Activated naive CD4-positive, alpha-beta T cell treated with anti-CD3 and anti-CD28 coated beads for 36 hours (primary cell): Measurements from ENCODE around the gene ETS2. TPM values are rescaled to one million over a fixed set of nuclear protein-coding genes. Genes with fewer than 3 reads are reported as not detected.

Experiments used
- CTCF ChIA-PET: fragments of 350-600 bp; sonication (Branson Sonifier 250); formaldehyde crosslinking; loops from one replicate; lab custom pipeline; 2021; ENCODE audit warnings: antibody characterized with exemption; lab: Charles Lee
- DNase-seq: peaks from one replicate; pipeline ENCODE4 v3.0.0-alpha.2; 2020
- H3K27ac Mint-ChIP-seq: one replicate; pipeline ENCODE4 v1.8.0; 2021; ENCODE audit warnings: mild to moderate bottlenecking, mixed read lengths
- H3K27me3 Mint-ChIP-seq: one replicate; pipeline ENCODE4 v1.8.0; 2021; ENCODE audit warnings: low read depth, mixed read lengths
- H3K36me3 Mint-ChIP-seq: one replicate; pipeline ENCODE4 v1.8.0; 2021; ENCODE audit warnings: low read depth, mixed read lengths
- H3K4me1 Mint-ChIP-seq: one replicate; pipeline ENCODE4 v1.8.0; 2021; ENCODE audit warnings: low read depth, mixed read lengths
- H3K4me3 Mint-ChIP-seq: one replicate; pipeline ENCODE4 v1.8.0; 2021; ENCODE audit warnings: mild to moderate bottlenecking, moderate library complexity, mixed read lengths
- H3K9me3 Mint-ChIP-seq: one replicate; pipeline ENCODE4 v1.8.0; 2021; ENCODE audit warnings: mixed read lengths
- intact Hi-C: fragments of 100-400 bp; cut with micrococcal nuclease; formaldehyde crosslinking; loops from one replicate; pipeline ENCODE4 v1.15.1; 2023
- total RNA-seq, 2 experiments: library from RNA; stranded (reverse); gene quantifications; one replicate each; pipeline ENCODE4 v1.2.3, GENCODE V29; 2021

The ETS2 gene
- total RNA-seq, 2 experiments from 2014 or later: 22.4 to 25.6 TPM

GRCh38 chr21:38769191-38769780 is 36.4 kb upstream of the ETS2 start:
- intact Hi-C loops: loop anchor here (5.0 to 10.0 kb wide), 3 partner anchors 143 to 676 kb away; partner anchors contain the start of gene LCA5L
- Mint-ChIP-seq H3K4me1 (peaks cover 54% of the 10 kb centered on the region), H3K36me3 (peaks cover 5% of the 10 kb centered on the region), H3K27me3 (no peaks in the 10 kb centered on the region), H3K4me3 (peak overlapping the region; percentile 26), H3K27ac (peak overlapping the region; percentile 82), H3K9me3 (peaks cover 11% of the 10 kb centered on the region)
- peak; percentile 19 for DNase-seq
- CTCF ChIA-PET: interaction anchor here (0.7 to 2.0 kb wide), 5 partner anchors 11 to 103 kb away, joined by 3 to 9 read pairs (median 4); partner anchors contain the start of gene ETS2

GRCh38 chr21:38770660-38771059 is 35.1 kb upstream of the ETS2 start:
- Mint-ChIP-seq H3K36me3 (peaks cover 3% of the 10 kb centered on the region), H3K4me3 (no peak overlapping the region), H3K27ac (no peak overlapping the region), H3K9me3 (peaks cover 9% of the 10 kb centered on the region), H3K27me3 (no peaks in the 10 kb centered on the region), H3K4me1 (peaks cover 51% of the 10 kb centered on the region)
- CTCF ChIA-PET: interaction anchor here (1.1 to 1.5 kb wide), 3 partner anchors 10 to 37 kb away, joined by 3 read pairs; partner anchors contain the start of gene ETS2
- intact Hi-C loops: no loop called here
- DNase-seq: no peak

GRCh38 chr21:38771536-38771935 is 34.2 kb upstream of the ETS2 start:
- H3K36me3 Mint-ChIP-seq: no peaks in the 10 kb centered on the region
- intact Hi-C loops: no loop called here
- no peaks in the 10 kb centered on the region for H3K27me3 Mint-ChIP-seq
- CTCF ChIA-PET: interaction anchor here (1.1 kb wide), 1 partner anchor 36 kb away, joined by 3 read pairs; no protein-coding TSS in a partner anchor
- H3K4me1 Mint-ChIP-seq: peaks cover 44% of the 10 kb centered on the region
- no peak for DNase-seq
- H3K9me3 Mint-ChIP-seq: no peaks in the 10 kb centered on the region
- no peak overlapping the region for H3K27ac Mint-ChIP-seq
- no peak overlapping the region for H3K4me3 Mint-ChIP-seq

- intact Hi-C loops: no loop called here
- Mint-ChIP-seq H3K27me3 (no peaks in the 10 kb centered on the region), H3K9me3 (peaks cover 1% of the 10 kb centered on the region), H3K4me1 (peaks cover 46% of the 10 kb centered on the region), H3K27ac (no peak overlapping the region), H3K36me3 (no peaks in the 10 kb centered on the region), H3K4me3 (no peak overlapping the region)
- no peak for DNase-seq
- CTCF ChIA-PET: interaction anchor here (0.8 to 1.1 kb wide), 2 partner anchors 13 to 35 kb away, joined by 3 to 4 read pairs; no protein-coding TSS in a partner anchor
These were observed 33.1 kb upstream of the ETS2 start for GRCh38 chr21:38772646-38773045.

DNA sequence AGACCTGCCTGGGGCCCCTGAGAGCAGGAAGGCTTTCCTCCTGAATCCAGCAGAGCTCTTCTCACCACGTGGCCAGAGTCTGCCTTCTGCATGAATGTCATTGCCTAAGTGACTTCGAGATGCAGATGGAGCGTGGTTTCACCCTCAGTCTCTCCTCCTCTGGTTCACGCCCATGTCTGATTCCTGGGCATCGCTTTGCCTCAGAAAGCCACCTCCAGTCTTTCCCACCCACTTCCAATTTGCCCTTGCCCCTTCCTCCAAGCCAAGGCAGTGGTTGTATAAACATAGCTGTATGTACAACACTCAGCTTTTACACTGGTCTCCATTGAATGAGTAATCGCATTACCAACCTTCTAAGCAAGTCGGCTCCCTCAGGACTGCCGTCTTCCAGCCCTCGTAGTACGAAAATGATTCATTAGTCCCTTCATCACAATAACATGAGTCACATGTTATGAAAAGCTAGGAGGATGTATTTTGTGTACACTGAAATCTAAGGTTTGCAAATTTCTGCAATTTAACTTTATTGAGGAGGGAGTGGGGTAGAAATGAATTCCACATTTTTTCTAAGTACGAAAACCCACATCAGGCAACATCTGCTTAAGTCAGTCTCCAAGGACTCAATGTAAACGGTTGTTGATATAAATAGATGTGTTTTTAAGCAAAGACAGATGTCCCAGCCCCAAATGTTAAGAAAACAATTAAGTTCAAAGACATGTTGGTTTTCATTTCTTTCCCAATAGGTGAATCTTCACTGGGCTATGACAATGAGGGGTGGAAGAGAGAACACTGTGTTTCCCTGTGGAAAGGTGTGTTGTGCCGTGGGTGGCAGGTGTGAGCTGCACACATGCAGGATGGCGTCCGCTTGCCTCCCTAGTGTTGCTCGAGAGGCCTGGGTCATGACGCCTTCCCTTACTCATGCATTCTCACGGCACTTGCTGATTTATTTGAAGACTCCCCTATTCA is 32.3 kb upstream of the ETS2 start:
- no peak overlapping the region for H3K27ac Mint-ChIP-seq
- CTCF ChIA-PET: interaction anchor here (0.7 to 1.1 kb wide), 3 partner anchors 12 to 34 kb away, joined by 3 to 4 read pairs (median 3); no protein-coding TSS in a partner anchor
- intact Hi-C loops: no loop called here
- H3K9me3 Mint-ChIP-seq: peaks cover 7% of the 10 kb centered on the region
- peaks cover 44% of the 10 kb centered on the region for H3K4me1 Mint-ChIP-seq
- DNase-seq: peak; percentile 39
- H3K36me3 Mint-ChIP-seq: peaks cover 1% of the 10 kb centered on the region
- no peak overlapping the region for H3K4me3 Mint-ChIP-seq
- H3K27me3 Mint-ChIP-seq: peaks cover under 1% of the 10 kb centered on the region

- no peak overlapping the region for H3K4me3 Mint-ChIP-seq
- peaks cover 38% of the 10 kb centered on the region for H3K4me1 Mint-ChIP-seq
These were observed 31.6 kb upstream of the ETS2 start for GRCh38 chr21:38774152-38774551.

GRCh38 chr21:38774586-38775285 is 31.0 kb upstream of the ETS2 start:
- Mint-ChIP-seq H3K27ac (no peak overlapping the region), H3K4me1 (peaks cover 34% of the 10 kb centered on the region)
- CTCF ChIA-PET: no interaction called here

More at GRCh38 chr21:38774152-38774551, 31.6 kb upstream of the ETS2 start:
- no peak for DNase-seq
- intact Hi-C loops: no loop called here
- peaks cover 5% of the 10 kb centered on the region for H3K36me3 Mint-ChIP-seq
- peaks cover 13% of the 10 kb centered on the region for H3K9me3 Mint-ChIP-seq
- CTCF ChIA-PET: no interaction called here
- H3K27ac Mint-ChIP-seq: no peak overlapping the region
- peaks cover 2% of the 10 kb centered on the region for H3K27me3 Mint-ChIP-seq

GRCh38 chr21:38775733-38776132 is 30.0 kb upstream of the ETS2 start:
- no peak overlapping the region for H3K27ac Mint-ChIP-seq
- peaks cover 5% of the 10 kb centered on the region for H3K36me3 Mint-ChIP-seq
- no peak overlapping the region for H3K4me3 Mint-ChIP-seq
- peaks cover 2% of the 10 kb centered on the region for H3K27me3 Mint-ChIP-seq
- DNase-seq: no peak
- CTCF ChIA-PET: interaction anchor here (0.6 kb wide), 1 partner anchor 533 kb away, joined by 4 read pairs; no protein-coding TSS in a partner anchor
- intact Hi-C loops: no loop called here
- peaks cover 37% of the 10 kb centered on the region for H3K4me1 Mint-ChIP-seq
- peaks cover 13% of the 10 kb centered on the region for H3K9me3 Mint-ChIP-seq

More at GRCh38 chr21:38774586-38775285, 31.0 kb upstream of the ETS2 start:
- peaks cover 13% of the 10 kb centered on the region for H3K9me3 Mint-ChIP-seq
- peaks cover 5% of the 10 kb centered on the region for H3K36me3 Mint-ChIP-seq
- H3K27me3 Mint-ChIP-seq: peaks cover 2% of the 10 kb centered on the region
- DNase-seq: no peak
- intact Hi-C loops: no loop called here
- H3K4me3 Mint-ChIP-seq: no peak overlapping the region

- H3K4me1 Mint-ChIP-seq: peaks cover 39% of the 10 kb centered on the region
- peaks cover 2% of the 10 kb centered on the region for H3K27me3 Mint-ChIP-seq
- CTCF ChIA-PET: interaction anchor here (0.5 kb wide), 1 partner anchor 41 kb away, joined by 4 read pairs; no protein-coding TSS in a partner anchor
- H3K36me3 Mint-ChIP-seq: peaks cover 6% of the 10 kb centered on the region
- intact Hi-C loops: no loop called here
- H3K9me3 Mint-ChIP-seq: peaks cover 22% of the 10 kb centered on the region
- DNase-seq: no peak
- no peak overlapping the region for H3K4me3 Mint-ChIP-seq
- H3K27ac Mint-ChIP-seq: peak overlapping the region; percentile 51
These were observed 28.7 kb upstream of the ETS2 start for GRCh38 chr21:38777015-38777414.

GRCh38 chr21:38777531-38777930 is 28.2 kb upstream of the ETS2 start:
- peaks cover 27% of the 10 kb centered on the region for H3K9me3 Mint-ChIP-seq
- H3K4me1 Mint-ChIP-seq: peaks cover 39% of the 10 kb centered on the region
- peaks cover 6% of the 10 kb centered on the region for H3K36me3 Mint-ChIP-seq
- peaks cover 2% of the 10 kb centered on the region for H3K27me3 Mint-ChIP-seq
- H3K4me3 Mint-ChIP-seq: no peak overlapping the region
- intact Hi-C loops: no loop called here
- CTCF ChIA-PET: interaction anchor here (0.5 kb wide), 1 partner anchor 42 kb away, joined by 4 read pairs; no protein-coding TSS in a partner anchor
- peak overlapping the region; percentile 51 for H3K27ac Mint-ChIP-seq
- no peak for DNase-seq

GRCh38 chr21:38780879-38781278 is 24.9 kb upstream of the ETS2 start:
- Mint-ChIP-seq H3K27me3 (peaks cover 2% of the 10 kb centered on the region), H3K4me1 (peaks cover 27% of the 10 kb centered on the region), H3K36me3 (peaks cover 11% of the 10 kb centered on the region), H3K27ac (peak overlapping the region; percentile 39), H3K9me3 (peaks cover 31% of the 10 kb centered on the region), H3K4me3 (no peak overlapping the region)
- CTCF ChIA-PET: interaction anchor here (0.7 kb wide), 1 partner anchor 102 kb away, joined by 3 read pairs; no protein-coding TSS in a partner anchor
- DNase-seq: peak; percentile 33
- intact Hi-C loops: loop anchor here (1.0 kb wide), 2 partner anchors 13 to 24 kb away; partner anchors contain the start of gene ETS2
